ENCODE results near the gene MAGEA3. TPM values are rescaled to one million over a fixed set of nuclear protein-coding genes. Genes with fewer than 3 reads are reported as not detected.
"Not testable (repeated sequence)": the region's sequence is repeated elsewhere in the genome, so short reads cannot be mapped to it uniquely, and the experiment has no call there.

The MAGEA3 gene
- total RNA-seq, 1 experiment from 2014 or later = 18.1 TPM

- DNase-seq (ENCODE audit: low spot score) = not testable (repeated sequence)
Measured at GRCh38 chrX:152736528-152736927, 37.9 kb downstream of the MAGEA3 start.

GRCh38 chrX:152738560-152738959 is 40.0 kb downstream of the MAGEA3 start:
- no peak for DNase-seq (ENCODE audit: low spot score)

Other genes starting within 250 kb of the MAGEA3 start
- 0.92 and 2.2 TPM in 2 replicates for gene GABRA3, start 247.5 kb upstream of the MAGEA3 start, total RNA-seq (2014; rRNA removed; shearing (Covaris generic))
- 5.9 and 6.1 TPM in 2 replicates for gene GABRQ, start 60.9 kb upstream of the MAGEA3 start, total RNA-seq (2014; rRNA removed; shearing (Covaris generic))
- gene CSAG2, start 10.5 kb downstream of the MAGEA3 start, total RNA-seq (2014; rRNA removed; shearing (Covaris generic)) = 0.27 TPM in 1 of 2 replicates, not detected in the other
- gene MAGEA2B, start 15.8 kb downstream of the MAGEA3 start, total RNA-seq (2014; rRNA removed; shearing (Covaris generic)) = 3.2 and 19.6 TPM in 2 replicates
- gene CSAG1, start 34.9 kb downstream of the MAGEA3 start, total RNA-seq (2014; rRNA removed; shearing (Covaris generic)) = 2.9 and 3.0 TPM in 2 replicates
- gene MAGEA12, start 35.0 kb downstream of the MAGEA3 start, total RNA-seq (2014; rRNA removed; shearing (Covaris generic)) = 5.5 and 5.7 TPM in 2 replicates
- gene MAGEA2, start 55.0 kb downstream of the MAGEA3 start, total RNA-seq (2014; rRNA removed; shearing (Covaris generic)) = 10.6 and 15.8 TPM in 2 replicates
- 3.2 and 3.3 TPM in 2 replicates for gene CSAG3, start 60.4 kb downstream of the MAGEA3 start, total RNA-seq (2014; rRNA removed; shearing (Covaris generic))
- 65.0 and 82.7 TPM in 2 replicates for gene MAGEA6, start 70.9 kb downstream of the MAGEA3 start, total RNA-seq (2014; rRNA removed; shearing (Covaris generic))
- 68.5 and 69.1 TPM in 2 replicates for gene CETN2, start 132.0 kb downstream of the MAGEA3 start, total RNA-seq (2014; rRNA removed; shearing (Covaris generic))
- 14.8 and 24.5 TPM in 2 replicates for gene NSDHL, start 132.3 kb downstream of the MAGEA3 start, total RNA-seq (2014; rRNA removed; shearing (Covaris generic))
- 0.37 and 0.62 TPM in 2 replicates for gene ZNF185, start 199.3 kb downstream of the MAGEA3 start, total RNA-seq (2014; rRNA removed; shearing (Covaris generic))

Data from H4 (cell line).